GM21390 (cell line): Measurements from ENCODE around the gene ST6GALNAC1.

ENCODE experiments used
- ATAC-seq: cut with Tn5 transposase; IDR thresholded peaks from one replicate; pipeline ENCODE4 v1.9.1; 2021; ENCODE audit not compliant: unreplicated experiment

Gene ST6GALNAC1

GRCh38 chr17:76584427-76585032 is 59.0 kb downstream of the ST6GALNAC1 start:
- ATAC-seq = no peak

DNA sequence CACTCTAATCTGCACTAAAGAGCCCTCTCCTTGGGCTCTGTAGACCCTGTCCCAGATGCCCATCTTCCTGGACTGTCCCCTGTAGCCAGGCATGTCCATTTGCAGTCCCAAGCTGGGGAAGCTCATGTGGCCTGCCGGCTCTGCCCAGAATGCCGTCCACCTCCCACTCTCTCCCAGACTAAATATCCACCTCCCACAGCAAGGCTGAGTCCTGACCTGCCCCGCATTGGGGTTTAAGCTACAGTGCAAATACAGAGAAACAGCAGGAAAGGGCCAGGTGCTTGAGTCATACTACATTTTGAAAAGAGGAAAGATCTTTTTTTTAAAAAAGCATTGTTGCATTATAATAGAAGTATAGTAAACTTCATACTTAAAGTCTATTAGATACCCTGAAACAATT is 60.9 kb downstream of the ST6GALNAC1 start:
- ATAC-seq = no peak

DNA sequence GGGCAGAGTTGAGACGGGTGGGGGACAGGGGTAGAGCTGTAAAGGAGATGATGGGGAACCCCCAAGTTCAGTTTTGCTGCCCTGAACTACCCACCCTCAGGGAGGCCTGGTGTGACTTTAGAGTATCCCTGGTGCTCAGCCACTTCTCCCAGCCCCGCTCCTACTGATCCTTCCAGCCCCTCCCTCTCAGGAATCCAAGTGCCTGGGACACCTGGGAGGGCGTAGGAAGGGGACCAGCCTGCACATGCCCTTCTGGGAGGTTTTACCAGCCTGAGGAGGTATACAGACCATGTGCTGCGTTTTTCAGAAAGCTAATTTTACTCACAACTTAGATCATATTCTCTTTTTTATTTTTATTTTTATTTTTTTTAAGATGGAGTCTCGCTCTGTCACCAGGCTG is 62.0 kb downstream of the ST6GALNAC1 start:
- ATAC-seq = no peak

DNA sequence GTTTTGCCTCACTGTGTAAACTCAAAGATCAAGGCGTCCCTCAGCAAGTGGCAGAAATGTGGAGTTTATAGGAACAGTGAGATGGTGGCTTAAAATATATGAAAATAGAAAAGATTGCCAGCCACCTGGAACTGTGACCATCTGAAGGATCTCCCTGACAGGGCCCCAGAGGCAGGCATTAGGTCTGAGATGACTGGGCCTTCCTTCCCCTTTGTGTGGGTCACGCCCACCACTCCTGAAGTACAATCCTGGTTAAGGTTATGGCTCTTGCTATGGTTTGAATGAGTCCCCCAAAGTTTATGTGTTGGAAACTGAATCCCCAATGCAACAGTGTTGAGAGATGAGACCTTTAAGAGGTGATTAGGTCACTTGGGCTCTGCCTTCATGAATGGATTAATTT is 64.3 kb downstream of the ST6GALNAC1 start:
- ATAC-seq = no peak

DNA sequence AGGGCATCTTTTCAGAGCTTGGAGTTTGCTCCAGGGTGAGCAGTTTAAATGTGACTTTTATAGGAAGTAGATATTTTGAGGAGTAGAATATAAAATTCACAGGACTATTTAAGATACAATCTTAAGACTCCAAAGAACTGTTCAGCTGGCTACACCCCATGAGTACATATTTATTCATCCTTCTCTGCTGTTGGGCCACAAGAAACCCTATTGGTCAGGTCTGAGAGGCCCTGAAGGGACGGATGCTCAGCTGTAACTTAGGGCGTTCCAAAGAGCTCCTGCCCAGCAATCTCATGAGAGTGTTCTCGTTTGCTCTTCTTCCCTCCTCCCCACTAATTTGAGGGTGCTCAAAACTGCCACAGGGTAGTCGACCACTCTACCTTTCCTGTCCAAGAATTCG is 65.2 kb downstream of the ST6GALNAC1 start:
- ATAC-seq = no peak

- ATAC-seq = no peak
These were observed 65.7 kb downstream of the ST6GALNAC1 start for GRCh38 chr17:76577876-76578275.

GRCh38 chr17:76576189-76576588 is 67.4 kb downstream of the ST6GALNAC1 start:
- ATAC-seq = no peak

DNA sequence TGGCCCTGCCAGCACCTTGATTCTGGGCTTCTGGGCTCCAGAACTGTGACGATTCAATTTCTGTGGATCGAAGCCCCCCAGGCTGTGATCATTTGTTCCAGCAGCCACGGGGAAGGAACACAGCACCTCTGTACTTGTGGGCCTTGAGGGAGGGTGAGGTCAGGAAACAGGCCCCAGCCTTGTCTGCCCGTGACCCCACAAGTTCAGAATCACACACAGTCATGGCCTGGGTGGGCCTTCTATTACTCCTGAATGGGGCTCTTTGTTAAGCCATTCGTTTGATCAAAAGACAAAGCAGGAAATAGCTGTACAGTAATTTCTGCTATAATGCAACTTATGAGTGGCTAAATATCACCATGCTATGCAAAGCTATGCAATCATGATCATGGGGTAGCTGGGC is 68.0 kb downstream of the ST6GALNAC1 start:
- ATAC-seq = no peak
